H1 (cell line): ENCODE data around the gene PLCB1. TPM values are rescaled to one million over a fixed set of nuclear protein-coding genes. Genes with fewer than 3 reads are reported as not detected.

Source experiments
- CTCF ChIA-PET: fragments of 300-600 bp; sonication (Branson Sonifier 250); formaldehyde crosslinking; loops from one replicate; lab custom pipeline; 2021; ENCODE audit not compliant: partially characterized antibody; lab: Charles Lee
- POLR2A ChIA-PET: fragments of 300-600 bp; sonication (Branson Sonifier 250); formaldehyde crosslinking; loops from one replicate; lab custom pipeline; 2021; ENCODE audit warnings: inconsistent platforms; ENCODE audit not compliant: partially characterized antibody; lab: Charles Lee
- DNase-seq, 2 experiments: peaks; one replicate each; pipeline versions ENCODE4 v3.0.0 to v3.0.0-alpha.2; 2010 to 2022; ENCODE audit warnings: low spot score in 2 of 2, low read depth in 1 of 2, mixed read lengths in 1 of 2
- FAIRE-seq: peaks from 2 replicates; lab custom pipeline; 2011; peaks lifted over from hg19 to GRCh38; lab: Jason Lieb, UNC
- H2AFZ ChIP-seq: 2 replicates; pipeline ENCODE4 v1.8.1; 2012; ENCODE audit warnings: low read length, inconsistent platforms
- H2AK5ac ChIP-seq: 2 replicates; pipeline ENCODE4 v1.6.1; 2013; ENCODE audit warnings: low read depth, low read length
- H2BK120ac ChIP-seq: replicated peaks from 2 replicates; pipeline ENCODE3; 2013; ENCODE audit warnings: low read depth, low read length, inconsistent platforms
- H2BK12ac ChIP-seq: 2 replicates; pipeline ENCODE4 v1.6.1; 2013; ENCODE audit warnings: low read depth, low read length
- H2BK15ac ChIP-seq: 2 replicates; pipeline ENCODE4 v1.6.1; 2013; ENCODE audit warnings: low read length
- H2BK20ac ChIP-seq: 2 replicates; pipeline ENCODE4 v1.6.1; 2013; ENCODE audit warnings: low read length
- H2BK5ac ChIP-seq: 2 replicates; pipeline ENCODE4 v1.6.1; 2013; ENCODE audit warnings: low read depth, low read length
- H3K14ac ChIP-seq: 2 replicates; pipeline ENCODE4 v1.6.1; 2013; ENCODE audit warnings: inconsistent platforms; ENCODE audit not compliant: insufficient read length
- H3K18ac ChIP-seq: 2 replicates; pipeline ENCODE4 v1.6.1; 2013; ENCODE audit warnings: low read length; ENCODE audit errors: extremely low read depth
- H3K23ac ChIP-seq: 2 replicates; pipeline ENCODE4 v1.6.1; 2013; ENCODE audit warnings: inconsistent platforms; ENCODE audit not compliant: insufficient read length
- H3K23me2 ChIP-seq: 2 replicates; pipeline ENCODE4 v1.6.1; 2013; ENCODE audit warnings: low read depth, low read length
- H3K27ac ChIP-seq: 2 replicates; pipeline ENCODE4 v1.6.1; 2011; ENCODE audit warnings: low read depth, low read length, inconsistent platforms
- H3K27me3 ChIP-seq, 4 experiments: replicated peaks in 1 of 4; 1 replicate in 1 of 4; 2 replicates in 3 of 4; pipeline versions ENCODE4 v1.6.1 to v1.8.1; 2011 to 2013; ENCODE audit warnings: low read length in 3 of 4, mild to moderate bottlenecking in 3 of 4, inconsistent platforms in 2 of 4, mixed read lengths in 2 of 4, moderate library complexity in 1 of 4; ENCODE audit not compliant: control insufficient read depth in 3 of 4, insufficient read depth in 3 of 4; ENCODE audit errors: extremely low read depth in 1 of 4
- H3K36me3 ChIP-seq, 4 experiments: 2 replicates each; pipeline versions ENCODE4 v1.6.1 to v1.8.1; 2011 to 2013; ENCODE audit warnings: mild to moderate bottlenecking in 4 of 4, low read length in 3 of 4, moderate library complexity in 2 of 4, control low read depth in 1 of 4, inconsistent platforms in 1 of 4; ENCODE audit not compliant: insufficient read depth in 4 of 4, control insufficient read depth in 2 of 4
- H3K4ac ChIP-seq: replicated peaks from 2 replicates; pipeline ENCODE3; 2013; ENCODE audit warnings: low read length, low read depth, mixed read lengths, inconsistent platforms; ENCODE audit not compliant: insufficient read length
- H3K4me1 ChIP-seq, 4 experiments: replicated peaks in 1 of 4; 1 replicate in 1 of 4; 2 replicates in 3 of 4; pipeline versions ENCODE4 v1.6.1 to v1.8.1; 2011 to 2013; ENCODE audit warnings: low read length in 3 of 4, inconsistent platforms in 2 of 4, mixed read lengths in 1 of 4; ENCODE audit not compliant: insufficient read depth in 4 of 4, control insufficient read depth in 3 of 4
- H3K4me2 ChIP-seq, 2 experiments: 2 replicates each; pipeline versions ENCODE4 v1.6.1 to v1.8.1; 2011 to 2013; ENCODE audit warnings: low read depth in 2 of 2, low read length in 2 of 2, control low read depth in 1 of 2, inconsistent platforms in 1 of 2, mild to moderate bottlenecking in 1 of 2; ENCODE audit not compliant: insufficient read depth in 1 of 2
- H3K4me3 ChIP-seq, 4 experiments: fragments of 200-600, 300-600 bp in 1 of 4; sonication (generic), shearing (Covaris generic), sonication (Bioruptor Twin) in 1 of 4; 2 replicates each; pipeline versions ENCODE4 v1.5.1 to v1.8.1; 2011 to 2016; ENCODE audit warnings: low read length in 4 of 4, low read depth in 3 of 4, control low read depth in 2 of 4, inconsistent platforms in 2 of 4, mild to moderate bottlenecking in 2 of 4, mixed read lengths in 1 of 4, moderate library complexity in 1 of 4; ENCODE audit not compliant: insufficient read depth in 2 of 4; ENCODE audit errors: extremely low read depth in 1 of 4
- H3K56ac ChIP-seq: replicated peaks from 2 replicates; pipeline ENCODE3; 2013; ENCODE audit warnings: low read depth, mild to moderate bottlenecking, mixed read lengths, low read length, inconsistent platforms; ENCODE audit not compliant: insufficient read length
- H3K79me1 ChIP-seq: 2 replicates; pipeline ENCODE4 v1.6.1; 2013; ENCODE audit warnings: low read depth, low read length, control low read depth
- H3K79me2 ChIP-seq, 2 experiments: 2 replicates each; pipeline versions ENCODE4 v1.6.1 to v1.8.1; 2012 to 2013; ENCODE audit warnings: low read length in 2 of 2, mild to moderate bottlenecking in 2 of 2, inconsistent platforms in 1 of 2; ENCODE audit not compliant: insufficient read depth in 2 of 2, control insufficient read depth in 1 of 2
- H3K9ac ChIP-seq, 4 experiments: replicated peaks in 1 of 4; 1 replicate in 1 of 4; 2 replicates in 3 of 4; pipeline versions ENCODE4 v1.6.1 to v1.8.1; 2011 to 2013; ENCODE audit warnings: low read depth in 3 of 4, low read length in 3 of 4, control low read depth in 2 of 4, mild to moderate bottlenecking in 2 of 4, moderate library complexity in 2 of 4, inconsistent platforms in 1 of 4; ENCODE audit errors: extremely low read depth in 1 of 4
- H3K9me3 ChIP-seq, 2 experiments: 2 replicates each; pipeline versions ENCODE4 v1.6.1 to v1.8.1; 2012 to 2013; ENCODE audit warnings: mild to moderate bottlenecking in 2 of 2, moderate library complexity in 2 of 2, control low read depth in 1 of 2, inconsistent platforms in 1 of 2, low read depth in 1 of 2, low read length in 1 of 2, mixed read lengths in 1 of 2; ENCODE audit not compliant: insufficient read depth in 2 of 2
- H4K20me1 ChIP-seq, 2 experiments: replicated peaks in 1 of 2; 2 replicates each; pipeline versions ENCODE3 to v1.8.1; 2011 to 2013; ENCODE audit warnings: inconsistent platforms in 2 of 2, low read length in 2 of 2, mild to moderate bottlenecking in 1 of 2; ENCODE audit not compliant: insufficient read depth in 2 of 2, control insufficient read depth in 1 of 2
- H4K5ac ChIP-seq: 2 replicates; pipeline ENCODE4 v1.6.1; 2013; ENCODE audit warnings: low read length, low read depth, mixed read lengths, inconsistent platforms; ENCODE audit not compliant: insufficient read length
- H4K8ac ChIP-seq: 2 replicates; pipeline ENCODE4 v1.8.0; 2013; ENCODE audit warnings: mild to moderate bottlenecking, moderate library complexity, low read length, inconsistent platforms; ENCODE audit not compliant: insufficient read depth; ENCODE audit errors: extremely low read depth
- H4K91ac ChIP-seq: replicated peaks from 2 replicates; pipeline ENCODE3; 2013; ENCODE audit warnings: low read length, mixed read lengths, inconsistent platforms; ENCODE audit not compliant: insufficient read length
- ASH2L ChIP-seq: fragments of 200-600, 300-600 bp; sonication (generic); IDR thresholded peaks from one replicate; pipeline ENCODE4 v1.7.1; 2017; ENCODE audit warnings: low read length
- CREB1 ChIP-seq: IDR thresholded peaks from 2 replicates; pipeline ENCODE4 v1.6.1; 2012; ENCODE audit warnings: inconsistent platforms
- CTCF ChIP-seq, 3 experiments: IDR thresholded peaks; 1 replicate in 2 of 3; 2 replicates in 1 of 3; pipeline versions ENCODE4 v1.5.1 to v1.6.1; 2011; ENCODE audit warnings: low read length in 3 of 3, mild to moderate bottlenecking in 3 of 3, inconsistent platforms in 2 of 3, low read depth in 1 of 3, moderate library complexity in 1 of 3; ENCODE audit not compliant: insufficient read depth in 1 of 3; ENCODE audit errors: control extremely low read depth in 1 of 3
- JUND ChIP-seq: IDR thresholded peaks from 2 replicates; pipeline ENCODE4 v1.6.1; 2011; ENCODE audit warnings: mild to moderate bottlenecking, improper control_type of control experiment, low read length
- KDM5A ChIP-seq: fragments of 200-600 bp; IDR thresholded peaks from 2 replicates; pipeline ENCODE4 v1.7.1; 2012; ENCODE audit warnings: mild to moderate bottlenecking, low read length, inconsistent platforms, mixed read lengths
- PHF8 ChIP-seq: fragments of 200-600 bp; sonication (generic); conservative IDR thresholded peaks from 2 replicates; pipeline ENCODE4 v1.7.1; 2012; ENCODE audit warnings: low read depth, mild to moderate bottlenecking, inconsistent platforms, low read length, moderate library complexity
- POLR2A ChIP-seq, 2 experiments: IDR thresholded peaks; 1 replicate in 1 of 2; 2 replicates in 1 of 2; pipeline ENCODE4 v1.6.1; 2011; ENCODE audit warnings: low read depth in 2 of 2, low read length in 2 of 2, mild to moderate bottlenecking in 2 of 2; ENCODE audit errors: control extremely low read depth in 1 of 2
- SP1 ChIP-seq: IDR thresholded peaks from 2 replicates; pipeline ENCODE4 v1.6.1; 2011; ENCODE audit warnings: low read depth, low read length
- USF2 ChIP-seq: IDR thresholded peaks from 2 replicates; pipeline ENCODE4 v1.6.1; 2011; ENCODE audit warnings: low read length, improper control_type of control experiment
- YY1 ChIP-seq: IDR thresholded peaks from 2 replicates; pipeline ENCODE4 v1.6.1; 2011; ENCODE audit warnings: low read depth, mild to moderate bottlenecking, low read length
- WGBS, 2 experiments: shearing (Covaris generic) in 1 of 2; methylation state at CpG; one replicate each; pipeline versions ENCODE4 v1.1.6 to v1.1.7; 2013 to 2015; ENCODE audit warnings: low lambda C conversion rate in 2 of 2, mixed read lengths in 2 of 2, inconsistent platforms in 1 of 2, low coverage in 1 of 2, missing lambda C conversion rate in 1 of 2; ENCODE audit not compliant: insufficient replicate concordance in 2 of 2, insufficient coverage in 1 of 2, insufficient read length in 1 of 2; ENCODE audit errors: extremely low coverage in 1 of 2, missing lambda C conversion rate in 1 of 2; 5-methylcytosine and 5-hydroxymethylcytosine counted together
- polyA plus RNA-seq, 7 experiments: library from polyadenylated mRNA; depleted of rRNA in 3 of 7; stranded (reverse) in 5 of 7; unstranded in 2 of 7; fragments of >200 nt in 5 of 7; fragments of 200-250 nt in 2 of 7; gene quantifications; 1 replicate in 5 of 7; 2 replicates in 1 of 7; 4 replicates in 1 of 7; pipeline versions ENCODE4 v1.2.1 to v1.2.3, GENCODE V29; 2011 to 2013; ENCODE audit warnings: missing spikeins in 2 of 7, mixed read lengths in 2 of 7
- total RNA-seq: library from RNA; stranded (reverse); fragmentation: NEBNext Ultra II Directional; extraction: Animal tissue kit (Norgen Biotek cat#: 25700); gene quantifications from 2 replicates; pipeline ENCODE4 v1.2.1, GENCODE V29; 2021

The PLCB1 gene
- total and polyA plus RNA-seq, 2 of the 8 experiments (the other 6 are each of a cell fraction or from before 2014, with no cell fraction given) = 2.6 to 9.1 TPM

DNA sequence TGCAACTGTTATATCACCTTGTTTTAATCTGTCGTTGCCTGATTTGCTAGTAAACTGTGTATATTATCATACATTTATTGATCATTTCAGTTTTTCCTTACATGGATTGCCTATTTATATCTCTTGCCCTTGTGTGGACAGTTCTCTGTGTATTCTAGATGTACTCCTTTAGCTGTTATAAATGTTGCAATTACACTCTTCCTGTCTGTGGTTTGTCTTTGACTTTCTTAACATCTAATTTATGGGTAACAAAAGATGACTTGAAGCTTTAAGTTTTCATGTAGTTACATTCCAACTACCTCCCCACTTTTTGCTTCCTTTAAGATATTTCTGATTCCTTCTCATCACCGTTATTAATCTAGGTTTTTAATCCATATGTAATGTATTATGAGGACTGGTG, 22.6 kb downstream of the PLCB1 start:
- H3K27ac ChIP-seq = no peak overlapping the region

More for the DNA sequence above, 22.6 kb downstream of the PLCB1 start:
- no peak overlapping the region for H4K8ac ChIP-seq
- H3K79me2 ChIP-seq = no peaks in the 10 kb centered on the region
- no peak overlapping the region for H4K91ac ChIP-seq
- CTCF ChIA-PET = interaction anchor here (0.9 to 1.4 kb wide), 2 partner anchors 23 to 568 kb away, joined by 3 to 4 read pairs; partner anchors contain the start of gene PLCB1
- H4K20me1 ChIP-seq = no peaks in the 10 kb centered on the region
- H3K4ac ChIP-seq = no peak overlapping the region
- no peak overlapping the region for H3K18ac ChIP-seq
- 98% methylated on average over 2 of the region's 2 CpGs; no CpG with 5 or more reads in 1 of the 2 experiments for WGBS, 2 experiments
- no peaks in the 10 kb centered on the region for H3K27me3 ChIP-seq
- H3K23ac ChIP-seq = no peak overlapping the region
- H2BK5ac ChIP-seq = no peak overlapping the region
- no peak overlapping the region for H4K5ac ChIP-seq
- H3K23me2 ChIP-seq = no peaks in the 10 kb centered on the region
- H3K4me3 ChIP-seq = no peak overlapping the region
- H3K79me1 ChIP-seq = no peaks in the 10 kb centered on the region
- no peak overlapping the region for H2BK15ac ChIP-seq
- no peak overlapping the region for H3K4me2 ChIP-seq
- no peak overlapping the region for H2BK20ac ChIP-seq
- H3K9me3 ChIP-seq = peaks cover 9 to 12% of the 10 kb centered on the region in 2 experiments
- H3K36me3 ChIP-seq = no peaks in the 10 kb centered on the region
- H3K4me1 ChIP-seq = no peaks in the 10 kb centered on the region; a peak in 1 of 7 replicates
- FAIRE-seq = no peak
- no peak overlapping the region for H2AK5ac ChIP-seq
- DNase-seq = no peak
- no peak overlapping the region for H3K9ac ChIP-seq
- no peak for TF ChIP-seq CTCF (IDR thresholded peaks at IDR 0.05; ENCODE audit: control extremely low read depth in 1 of 3, insufficient read depth in 1 of 3, low read depth in 1 of 3, low read length in 3 of 3)
- no peak for TF ChIP-seq USF2
- no peak for TF ChIP-seq YY1
- TF ChIP-seq JUND = no peak
- TF ChIP-seq CREB1 = no peak
- TF ChIP-seq SP1 = no peak
- no peak for TF ChIP-seq KDM5A
- TF ChIP-seq ASH2L = no peak
- no peak for TF ChIP-seq POLR2A (IDR thresholded peaks at IDR 0.05; ENCODE audit: control extremely low read depth in 1 of 2, low read depth in 2 of 2, low read length in 2 of 2)
- TF ChIP-seq PHF8 = no peak
- no peak overlapping the region for H2BK120ac ChIP-seq
- H3K56ac ChIP-seq = no peak overlapping the region
- POLR2A ChIA-PET = no interaction called here
- no peak overlapping the region for H3K14ac ChIP-seq
- H2AFZ ChIP-seq = no peak overlapping the region
- no peak overlapping the region for H2BK12ac ChIP-seq
